22Rv1 (cell line): ENCODE data around the gene ANKRD36C.
"Not testable (repeated sequence)": the region's sequence is repeated elsewhere in the genome, so short reads cannot be mapped to it uniquely, and the experiment has no call there.

Experiments
- ZFX ChIP-seq: fragments of 450-650 bp; IDR thresholded peaks from 2 replicates; pipeline ENCODE4 v1.6.1; 2017; ENCODE audit warnings: antibody characterized with exemption, borderline replicate concordance
- TF ChIP-seq, protein P1 (sequence below): fragments of 450-650 bp; IDR thresholded peaks from 2 replicates; pipeline ENCODE4 v1.5.1; 2017; ENCODE audit warnings: mild to moderate bottlenecking

- TF ChIP-seq, protein P1, sequence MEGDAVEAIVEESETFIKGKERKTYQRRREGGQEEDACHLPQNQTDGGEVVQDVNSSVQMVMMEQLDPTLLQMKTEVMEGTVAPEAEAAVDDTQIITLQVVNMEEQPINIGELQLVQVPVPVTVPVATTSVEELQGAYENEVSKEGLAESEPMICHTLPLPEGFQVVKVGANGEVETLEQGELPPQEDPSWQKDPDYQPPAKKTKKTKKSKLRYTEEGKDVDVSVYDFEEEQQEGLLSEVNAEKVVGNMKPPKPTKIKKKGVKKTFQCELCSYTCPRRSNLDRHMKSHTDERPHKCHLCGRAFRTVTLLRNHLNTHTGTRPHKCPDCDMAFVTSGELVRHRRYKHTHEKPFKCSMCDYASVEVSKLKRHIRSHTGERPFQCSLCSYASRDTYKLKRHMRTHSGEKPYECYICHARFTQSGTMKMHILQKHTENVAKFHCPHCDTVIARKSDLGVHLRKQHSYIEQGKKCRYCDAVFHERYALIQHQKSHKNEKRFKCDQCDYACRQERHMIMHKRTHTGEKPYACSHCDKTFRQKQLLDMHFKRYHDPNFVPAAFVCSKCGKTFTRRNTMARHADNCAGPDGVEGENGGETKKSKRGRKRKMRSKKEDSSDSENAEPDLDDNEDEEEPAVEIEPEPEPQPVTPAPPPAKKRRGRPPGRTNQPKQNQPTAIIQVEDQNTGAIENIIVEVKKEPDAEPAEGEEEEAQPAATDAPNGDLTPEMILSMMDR, result not testable (repeated sequence)
- TF ChIP-seq ZFX, result not testable (repeated sequence)
These were observed 60.9 kb downstream of the ANKRD36C start for GRCh38 chr2:95930740-95931139.
